ENCODE measurements around the gene MAGOHB.

- TF ChIP-seq, protein P1, sequence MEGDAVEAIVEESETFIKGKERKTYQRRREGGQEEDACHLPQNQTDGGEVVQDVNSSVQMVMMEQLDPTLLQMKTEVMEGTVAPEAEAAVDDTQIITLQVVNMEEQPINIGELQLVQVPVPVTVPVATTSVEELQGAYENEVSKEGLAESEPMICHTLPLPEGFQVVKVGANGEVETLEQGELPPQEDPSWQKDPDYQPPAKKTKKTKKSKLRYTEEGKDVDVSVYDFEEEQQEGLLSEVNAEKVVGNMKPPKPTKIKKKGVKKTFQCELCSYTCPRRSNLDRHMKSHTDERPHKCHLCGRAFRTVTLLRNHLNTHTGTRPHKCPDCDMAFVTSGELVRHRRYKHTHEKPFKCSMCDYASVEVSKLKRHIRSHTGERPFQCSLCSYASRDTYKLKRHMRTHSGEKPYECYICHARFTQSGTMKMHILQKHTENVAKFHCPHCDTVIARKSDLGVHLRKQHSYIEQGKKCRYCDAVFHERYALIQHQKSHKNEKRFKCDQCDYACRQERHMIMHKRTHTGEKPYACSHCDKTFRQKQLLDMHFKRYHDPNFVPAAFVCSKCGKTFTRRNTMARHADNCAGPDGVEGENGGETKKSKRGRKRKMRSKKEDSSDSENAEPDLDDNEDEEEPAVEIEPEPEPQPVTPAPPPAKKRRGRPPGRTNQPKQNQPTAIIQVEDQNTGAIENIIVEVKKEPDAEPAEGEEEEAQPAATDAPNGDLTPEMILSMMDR (IDR thresholded peaks at IDR 0.05): no peak
- no peak for TF ChIP-seq POLR2AphosphoS5 (IDR thresholded peaks at IDR 0.05; ENCODE audit: low read depth, low read length)
Observed at GRCh38 chr12:10645910-10646309, 32.5 kb upstream of the MAGOHB start.
